BJ (cell line): ENCODE data around the gene OR52A1. TPM values are rescaled to one million over a fixed set of nuclear protein-coding genes. Genes with fewer than 3 reads are reported as not detected.

Experiments
- CTCF ChIA-PET: fragments of 350-600 bp; formaldehyde crosslinking; extraction: SDS; loops from one replicate; lab custom pipeline; 2021; ENCODE audit warnings: antibody characterized with exemption, inconsistent platforms; lab: Yijun Ruan, JAX
- POLR2A ChIA-PET: fragments of 300-600 bp; sonication (Branson Sonifier 250); formaldehyde crosslinking; extraction: SDS; loops from one replicate; lab custom pipeline; 2021; ENCODE audit warnings: antibody characterized with exemption; lab: Charles Lee
- DNase-seq: peaks from one replicate; pipeline ENCODE4 v3.0.0-alpha.2; 2011; ENCODE audit warnings: low read depth
- H3K27me3 ChIP-seq: 2 replicates; pipeline ENCODE4 v1.6.0; 2011; ENCODE audit warnings: low read length; ENCODE audit not compliant: control insufficient read depth, insufficient read depth
- H3K36me3 ChIP-seq: 2 replicates; pipeline ENCODE4 v1.5.1; 2011; ENCODE audit warnings: low read length; ENCODE audit not compliant: control insufficient read depth, insufficient read depth
- H3K4me3 ChIP-seq: 2 replicates; pipeline ENCODE4 v1.5.1; 2011; ENCODE audit warnings: low read depth, mild to moderate bottlenecking, control low read depth, low read length
- polyA plus RNA-seq: library from polyadenylated mRNA; depleted of rRNA; stranded (reverse); fragments of >200 nt; gene quantifications from 2 replicates; pipeline ENCODE4 v1.2.3, GENCODE V29; 2011
- TF ChIP-seq, protein P1 (sequence below): IDR thresholded peaks from 2 replicates; pipeline ENCODE4 v1.5.1; 2011; ENCODE audit warnings: low read depth, mild to moderate bottlenecking, control low read depth, inconsistent platforms, low read length, moderate library complexity; ENCODE audit not compliant: insufficient read depth

Gene OR52A1
- polyA plus RNA-seq, 1 experiment, result not detected

DNA sequence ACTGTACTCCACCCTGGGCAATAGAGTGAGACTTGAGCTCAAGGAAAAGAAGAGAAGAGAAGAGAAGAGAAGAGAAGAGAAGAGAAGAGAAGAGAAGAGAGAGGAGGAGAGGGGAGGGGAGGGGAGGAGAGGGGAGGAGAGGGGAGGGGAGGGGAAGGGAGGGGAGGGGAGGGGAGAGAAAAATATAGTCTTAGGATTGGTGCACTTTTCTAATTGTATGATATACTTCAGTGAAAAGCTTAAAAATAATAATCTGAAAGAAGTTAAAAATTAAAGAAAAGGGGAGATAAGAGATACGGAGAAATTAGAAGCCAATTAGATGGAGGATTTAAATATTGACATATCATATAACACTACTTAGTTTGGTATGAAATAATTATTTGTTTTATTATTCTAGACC is 35.7 kb downstream of the OR52A1 start:
- TF ChIP-seq, protein P1, sequence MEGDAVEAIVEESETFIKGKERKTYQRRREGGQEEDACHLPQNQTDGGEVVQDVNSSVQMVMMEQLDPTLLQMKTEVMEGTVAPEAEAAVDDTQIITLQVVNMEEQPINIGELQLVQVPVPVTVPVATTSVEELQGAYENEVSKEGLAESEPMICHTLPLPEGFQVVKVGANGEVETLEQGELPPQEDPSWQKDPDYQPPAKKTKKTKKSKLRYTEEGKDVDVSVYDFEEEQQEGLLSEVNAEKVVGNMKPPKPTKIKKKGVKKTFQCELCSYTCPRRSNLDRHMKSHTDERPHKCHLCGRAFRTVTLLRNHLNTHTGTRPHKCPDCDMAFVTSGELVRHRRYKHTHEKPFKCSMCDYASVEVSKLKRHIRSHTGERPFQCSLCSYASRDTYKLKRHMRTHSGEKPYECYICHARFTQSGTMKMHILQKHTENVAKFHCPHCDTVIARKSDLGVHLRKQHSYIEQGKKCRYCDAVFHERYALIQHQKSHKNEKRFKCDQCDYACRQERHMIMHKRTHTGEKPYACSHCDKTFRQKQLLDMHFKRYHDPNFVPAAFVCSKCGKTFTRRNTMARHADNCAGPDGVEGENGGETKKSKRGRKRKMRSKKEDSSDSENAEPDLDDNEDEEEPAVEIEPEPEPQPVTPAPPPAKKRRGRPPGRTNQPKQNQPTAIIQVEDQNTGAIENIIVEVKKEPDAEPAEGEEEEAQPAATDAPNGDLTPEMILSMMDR, result no peak
- ChIA-PET CTCF (interaction anchor here (1.4 kb wide), 1 partner anchor 172 kb away, joined by 3 read pairs; no protein-coding TSS in a partner anchor), POLR2A (no interaction called here)
- Histone ChIP-seq H3K27me3 (no peaks in the 10 kb centered on the region), H3K36me3 (no peaks in the 10 kb centered on the region), H3K4me3 (no peak overlapping the region)
- DNase-seq, result no peak

DNA sequence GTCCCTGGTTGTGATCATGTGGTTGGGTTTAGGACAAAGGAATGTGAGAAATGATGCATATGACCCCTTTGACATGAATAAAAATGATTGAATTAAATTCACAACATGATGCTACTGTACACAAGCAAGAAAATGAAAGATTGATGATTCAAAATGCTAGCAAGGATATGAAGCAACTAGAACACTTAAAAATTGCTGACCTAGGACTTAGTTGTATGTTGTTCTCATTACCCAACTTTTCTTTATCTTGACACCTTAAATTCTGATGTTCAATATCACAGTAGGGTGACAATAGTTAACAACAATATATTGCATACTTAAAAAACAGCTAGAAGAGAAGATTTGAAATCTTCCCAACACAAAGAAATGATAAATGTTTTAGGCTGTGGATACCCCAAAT is 37.0 kb downstream of the OR52A1 start:
- CTCF ChIA-PET, result interaction anchor here (1.1 kb wide), 1 partner anchor 87 kb away, joined by 3 read pairs; no protein-coding TSS in a partner anchor
- H3K4me3 ChIP-seq, result no peak overlapping the region
- H3K36me3 ChIP-seq, result no peaks in the 10 kb centered on the region
- TF ChIP-seq, protein P1, result no peak
- no peak for DNase-seq
- POLR2A ChIA-PET, result no interaction called here
- H3K27me3 ChIP-seq, result no peaks in the 10 kb centered on the region

DNA sequence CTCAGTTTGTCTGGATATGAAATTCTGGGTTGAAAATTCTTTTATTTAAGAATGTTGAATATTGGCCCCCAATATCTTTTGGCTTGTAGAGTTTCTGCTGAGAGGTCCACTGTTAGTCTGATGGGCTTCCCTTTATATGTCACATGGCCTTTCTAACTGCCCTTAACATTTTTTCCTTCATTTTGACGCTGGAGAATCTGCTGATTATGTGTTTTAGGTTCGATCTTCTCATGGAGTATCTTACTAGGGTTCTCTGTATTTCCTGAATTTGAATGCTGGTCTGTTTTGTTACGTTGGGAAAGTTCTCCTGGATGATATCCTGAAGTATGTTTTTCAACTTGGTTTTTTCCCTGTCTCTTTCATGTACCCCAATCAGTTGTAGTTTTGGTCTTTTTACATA is 39.2 kb downstream of the OR52A1 start:
- H3K36me3 ChIP-seq, result no peaks in the 10 kb centered on the region
- TF ChIP-seq, protein P1, result no peak
- ChIA-PET CTCF (interaction anchor here (3.1 kb wide), 1 partner anchor 8 kb away, joined by 9 read pairs; no protein-coding TSS in a partner anchor), POLR2A (no interaction called here)
- DNase-seq, result no peak
- H3K27me3 ChIP-seq, result no peaks in the 10 kb centered on the region
- no peak overlapping the region for H3K4me3 ChIP-seq

- TF ChIP-seq, protein P1, result no peak
- no peaks in the 10 kb centered on the region for H3K36me3 ChIP-seq
- no peak overlapping the region for H3K4me3 ChIP-seq
- no peak for DNase-seq
- no peaks in the 10 kb centered on the region for H3K27me3 ChIP-seq
- POLR2A ChIA-PET, result no interaction called here
- CTCF ChIA-PET, result no interaction called here
Observed at GRCh38 chr11:5107285-5107684, 47.3 kb downstream of the OR52A1 start.

- no peak overlapping the region for H3K4me3 ChIP-seq
- TF ChIP-seq, protein P1, result no peak
- H3K36me3 ChIP-seq, result no peaks in the 10 kb centered on the region
- ChIA-PET POLR2A (no interaction called here), CTCF (no interaction called here)
- no peaks in the 10 kb centered on the region for H3K27me3 ChIP-seq
- no peak for DNase-seq
Observed at GRCh38 chr11:5103066-5103465, 51.5 kb downstream of the OR52A1 start.
